HCT116 (cell line): Measurements from ENCODE around the gene OR51D1. TPM values are rescaled to one million over a fixed set of nuclear protein-coding genes. Genes with fewer than 3 reads are reported as not detected.

Source experiments
- ATAC-seq: fragments of 200-7000 bp; cut with Tn5 transposase; 2 replicates; pipeline ENCODE4 v1.9.1; 2020; ENCODE audit warnings: mild to moderate bottlenecking, moderate library complexity
- BruUV-seq: library from RNA; stranded (reverse); fragments of 400-500 nt; replicated peaks from 2 replicates; lab custom pipeline; 2021; lab: Mats Ljungman, UMichigan
- CTCF ChIA-PET: fragments of 300-600 bp; sonication (Branson Sonifier 250); formaldehyde crosslinking; loops from one replicate; lab custom pipeline; 2021; ENCODE audit warnings: antibody characterized with exemption; lab: Charles Lee
- POLR2A ChIA-PET: fragments of 300-600, 350-600 bp; sonication (Branson Sonifier 250); formaldehyde crosslinking; loops from one replicate; lab custom pipeline; 2021; ENCODE audit warnings: antibody characterized with exemption; lab: Charles Lee
- RAD21 ChIA-PET, 2 experiments: fragments of 300-600 bp; sonication (Branson Sonifier 250); formaldehyde crosslinking; loops; one replicate each; lab custom pipeline; 2023; ENCODE audit warnings: low total read pairs in 2 of 2; ENCODE audit not compliant: uncharacterized antibody in 2 of 2, unreplicated experiment in 2 of 2, low non-redundant PET in 1 of 2; lab: Charles Lee
- DNase-seq: peaks from one replicate; pipeline ENCODE4 v3.0.0-alpha.2; 2010; ENCODE audit warnings: low read depth, low spot score
- H2AFZ ChIP-seq: fragments of 200-600 bp; shearing (Covaris generic), sonication (generic); 2 replicates; pipeline ENCODE4 v1.6.1; 2017; ENCODE audit warnings: low read depth, mixed run types, mixed read lengths, antibody characterized with exemption, low read length; ENCODE audit not compliant: poor library complexity, severe bottlenecking
- H3K27ac ChIP-seq: 2 replicates; pipeline ENCODE4 v1.5.1; 2012; ENCODE audit warnings: low read depth, low read length
- H3K27me3 ChIP-seq: fragments of 200-600 bp; sonication (generic); 2 replicates; pipeline ENCODE4 v1.6.1; 2016; ENCODE audit warnings: mixed run types, low read length, mixed read lengths; ENCODE audit not compliant: insufficient read depth
- H3K36me3 ChIP-seq, 2 experiments: fragments of 200-500 bp in 1 of 2; fragments of 200-600 bp in 1 of 2; sonication (Bioruptor generic) in 1 of 2; sonication (generic) in 1 of 2; 2 replicates each; pipeline versions ENCODE4 v1.5.1 to v1.6.1; 2014 to 2016; ENCODE audit warnings: low read length in 2 of 2, inconsistent platforms in 1 of 2, mixed read lengths in 1 of 2, mixed run types in 1 of 2; ENCODE audit not compliant: insufficient read depth in 2 of 2, control insufficient read depth in 1 of 2
- H3K4me1 ChIP-seq, 2 experiments: fragments of 200-600 bp in 1 of 2; sonication (generic) in 1 of 2; 2 replicates each; pipeline versions ENCODE4 v1.5.1 to v1.6.1; 2012 to 2017; ENCODE audit warnings: low read length in 2 of 2, inconsistent platforms in 1 of 2, mild to moderate bottlenecking in 1 of 2, mixed read lengths in 1 of 2, mixed run types in 1 of 2, moderate library complexity in 1 of 2; ENCODE audit not compliant: insufficient read depth in 2 of 2, control insufficient read depth in 1 of 2
- H3K4me2 ChIP-seq: fragments of 200-600 bp; sonication (generic); 2 replicates; pipeline ENCODE4 v1.6.1; 2017; ENCODE audit warnings: mixed run types, low read length, mixed read lengths
- H3K4me3 ChIP-seq, 2 experiments: fragments of 200-600 bp in 1 of 2; sonication (generic) in 1 of 2; replicated peaks in 1 of 2; 2 replicates each; pipeline ENCODE4 v1.5.1; 2011 to 2016; ENCODE audit warnings: low read length in 2 of 2, control low read depth in 1 of 2, low read depth in 1 of 2, mild to moderate bottlenecking in 1 of 2, mixed read lengths in 1 of 2, mixed run types in 1 of 2
- H3K79me2 ChIP-seq: fragments of 200-600 bp; sonication (generic); 2 replicates; pipeline ENCODE4 v1.6.1; 2017; ENCODE audit warnings: mild to moderate bottlenecking, mixed run types, low read length, moderate library complexity, mixed read lengths; ENCODE audit not compliant: insufficient read depth
- H3K9ac ChIP-seq: fragments of 200-600 bp; sonication (generic); 2 replicates; pipeline ENCODE4 v1.6.1; 2016; ENCODE audit warnings: low read length, mixed read lengths
- H3K9me2 ChIP-seq: fragments of 200-600 bp; sonication (generic), shearing (Covaris generic); 2 replicates; pipeline ENCODE4 v1.6.1; 2017; ENCODE audit warnings: mixed run types, mild to moderate bottlenecking, moderate library complexity; ENCODE audit not compliant: insufficient read depth
- H3K9me3 ChIP-seq, 2 experiments: fragments of 200-500 bp in 1 of 2; fragments of 200-600 bp in 1 of 2; sonication (Bioruptor generic) in 1 of 2; sonication (generic) in 1 of 2; 2 replicates each; pipeline ENCODE4 v1.6.1; 2014 to 2017; ENCODE audit warnings: low read length in 2 of 2, mixed read lengths in 2 of 2, inconsistent platforms in 1 of 2, low read depth in 1 of 2, mild to moderate bottlenecking in 1 of 2, mixed run types in 1 of 2, moderate library complexity in 1 of 2; ENCODE audit not compliant: control insufficient read depth in 1 of 2, insufficient read depth in 1 of 2
- H4K20me1 ChIP-seq: fragments of 200-600 bp; sonication (generic), shearing (Covaris generic); 2 replicates; pipeline ENCODE4 v1.6.1; 2017; ENCODE audit warnings: mixed run types, mild to moderate bottlenecking, moderate library complexity; ENCODE audit not compliant: insufficient read depth
- CBX3 ChIP-seq: IDR thresholded peaks from 2 replicates; pipeline ENCODE4 v1.6.1; 2012; ENCODE audit warnings: low read depth
- CEBPB ChIP-seq: IDR thresholded peaks from 2 replicates; pipeline ENCODE4 v1.6.1; 2012; ENCODE audit warnings: low read depth
- EGR1 ChIP-seq: IDR thresholded peaks from 2 replicates; pipeline ENCODE4 v1.6.1; 2012; ENCODE audit warnings: low read depth
- ELF1 ChIP-seq: IDR thresholded peaks from 2 replicates; pipeline ENCODE4 v1.6.1; 2012; ENCODE audit warnings: low read depth, borderline replicate concordance
- MAX ChIP-seq: IDR thresholded peaks from 2 replicates; pipeline ENCODE4 v1.6.1; 2012
- POLR2A ChIP-seq: IDR thresholded peaks from 2 replicates; pipeline ENCODE4 v1.7.0; 2011; ENCODE audit warnings: borderline replicate concordance; ENCODE audit not compliant: insufficient read depth, insufficient read length; ENCODE audit errors: extremely low read depth
- SP1 ChIP-seq: IDR thresholded peaks from 2 replicates; pipeline ENCODE4 v1.6.1; 2012; ENCODE audit warnings: low read depth
- intact Hi-C: fragments of 100-400 bp; cut with micrococcal nuclease; formaldehyde crosslinking; loops from 2 replicates; pipeline ENCODE4 v1.10.0; 2022
- total RNA-seq: library from RNA; stranded (reverse); gene quantifications from one replicate; pipeline ENCODE4 v1.2.1, GENCODE V29; 2021; ENCODE audit not compliant: unreplicated experiment

OR51D1 gene
- total RNA-seq, 1 experiment from 2014 or later: not detected

- Histone ChIP-seq H3K79me2 (no peaks in the 10 kb centered on the region), H3K4me2 (no peak overlapping the region), H3K9me2 (no peaks in the 10 kb centered on the region), H2AFZ (no peak overlapping the region), H3K9ac (no peak overlapping the region), H3K27me3 (peaks cover 45% of the 10 kb centered on the region; the same call in 1 of the 2 replicates), H3K4me3 (no peak overlapping the region)
- no peak for DNase-seq
- CTCF ChIA-PET: no interaction called here
- TF ChIP-seq MAX: no peak
- no peak for TF ChIP-seq ELF1
- no peak for TF ChIP-seq EGR1
- TF ChIP-seq CEBPB: no peak
- no peak for TF ChIP-seq POLR2A
- no peak for TF ChIP-seq CBX3
- TF ChIP-seq SP1: no peak
- TF ChIP-seq, all 23 proteins: peak for 0
- Histone ChIP-seq H3K27ac (no peak overlapping the region), H3K9me3 (no peaks in the 10 kb centered on the region), H4K20me1 (no peaks in the 10 kb centered on the region), H3K36me3 (no peaks in the 10 kb centered on the region), H3K4me1 (no peaks in the 10 kb centered on the region)
- intact Hi-C loops: no loop called here
- BruUV-seq: no TSS peak
- RAD21 ChIA-PET: no interaction called here
- POLR2A ChIA-PET: no interaction called here
- ATAC-seq: no peak
Observed at GRCh38 chr11:4684631-4685285, 47.5 kb downstream of the OR51D1 start.

Other genes with a start within 250 kb of the OR51D1 start
- 7.6 TPM for gene TRIM21, start 243.8 kb upstream of the OR51D1 start, total RNA-seq
- not detected for gene OR52K2, start 188.2 kb upstream of the OR51D1 start, total RNA-seq
- not detected for gene OR52K1, start 154.8 kb upstream of the OR51D1 start, total RNA-seq
- gene OR52M1, start 92.3 kb upstream of the OR51D1 start, total RNA-seq: not detected
- gene OR52I2, start 55.7 kb upstream of the OR51D1 start, total RNA-seq: not detected
- gene OR52I1, start 43.4 kb upstream of the OR51D1 start, total RNA-seq: not detected
- 8.3 TPM for gene TRIM68, start 29.2 kb upstream of the OR51D1 start, total RNA-seq
- gene OR51E1, start 6.5 kb downstream of the OR51D1 start, total RNA-seq: not detected
- gene OR51E2, start 60.4 kb downstream of the OR51D1 start, total RNA-seq: not detected
- gene MMP26, start 67.3 kb downstream of the OR51D1 start, total RNA-seq: not detected
- not detected for gene OR51F1, start 132.5 kb downstream of the OR51D1 start, total RNA-seq
- not detected for gene OR52R1, start 166.9 kb downstream of the OR51D1 start, total RNA-seq
- not detected for gene OR51F2, start 183.8 kb downstream of the OR51D1 start, total RNA-seq
- gene OR51S1, start 211.7 kb downstream of the OR51D1 start, total RNA-seq: not detected
- not detected for gene OR51T1, start 244.4 kb downstream of the OR51D1 start, total RNA-seq